Endothelial cell of umbilical vein (primary cell): ENCODE data around the gene LILRA5. TPM values are rescaled to one million over a fixed set of nuclear protein-coding genes. Genes with fewer than 3 reads are reported as not detected.

Experiments
- BruUV-seq: library from RNA; stranded (reverse); fragments of 400-500 nt; replicated peaks from 2 replicates; lab custom pipeline; 2021; lab: Mats Ljungman, UMichigan
- CTCF ChIA-PET: fragments of 300-600, 350-600 bp; sonication (Branson Sonifier 250); formaldehyde crosslinking; loops from one replicate; lab custom pipeline; 2021; ENCODE audit warnings: antibody characterized with exemption, inconsistent platforms; lab: Charles Lee
- POLR2A ChIA-PET: fragments of 300-600, 350-600 bp; sonication (Branson Sonifier 250); formaldehyde crosslinking; loops from one replicate; lab custom pipeline; 2021; ENCODE audit warnings: antibody characterized with exemption, inconsistent platforms; lab: Charles Lee
- DNase-seq: peaks from one replicate; pipeline ENCODE4 v3.0.0-alpha.2; 2011; ENCODE audit warnings: low read depth, low spot score
- FAIRE-seq: peaks from 2 replicates; lab custom pipeline; 2011; peaks lifted over from hg19 to GRCh38; lab: Jason Lieb, UNC
- H2AFZ ChIP-seq: 2 replicates; pipeline ENCODE4 v1.6.0; 2012; ENCODE audit warnings: low read depth, low read length, control low read depth, inconsistent platforms
- H3K27ac ChIP-seq: 2 replicates; pipeline ENCODE4 v1.5.1; 2011; ENCODE audit warnings: low read depth, mild to moderate bottlenecking, control low read depth, low read length, moderate library complexity; ENCODE audit not compliant: insufficient read depth
- H3K27me3 ChIP-seq, 2 experiments: 2 replicates each; pipeline versions ENCODE4 v1.6.0 to v1.6.1; 2011; ENCODE audit warnings: low read length in 2 of 2, mixed read lengths in 1 of 2; ENCODE audit not compliant: control insufficient read depth in 2 of 2, insufficient read depth in 2 of 2
- H3K36me3 ChIP-seq, 2 experiments: 2 replicates in 1 of 2; 3 replicates in 1 of 2; pipeline ENCODE4 v1.5.1; 2011; ENCODE audit warnings: low read length in 2 of 2, mild to moderate bottlenecking in 1 of 2, moderate library complexity in 1 of 2; ENCODE audit not compliant: control insufficient read depth in 2 of 2, insufficient read depth in 2 of 2; ENCODE audit errors: extremely low read depth in 1 of 2
- H3K4me1 ChIP-seq: 3 replicates; pipeline ENCODE4 v1.5.1; 2011; ENCODE audit warnings: mild to moderate bottlenecking, low read length; ENCODE audit not compliant: control insufficient read depth, insufficient read depth; ENCODE audit errors: extremely low read depth
- H3K4me2 ChIP-seq: 2 replicates; pipeline ENCODE4 v1.6.1; 2011; ENCODE audit warnings: low read length, control low read depth, mixed read lengths; ENCODE audit not compliant: insufficient read depth
- H3K4me3 ChIP-seq, 3 experiments: fragments of 200-600 bp in 1 of 3; sonication (generic), shearing (Covaris generic) in 1 of 3; replicated peaks in 1 of 3; 2 replicates each; pipeline ENCODE4 v1.5.1; 2011 to 2016; ENCODE audit warnings: control low read depth in 3 of 3, low read length in 3 of 3, mild to moderate bottlenecking in 2 of 3, inconsistent platforms in 1 of 3, low read depth in 1 of 3, moderate library complexity in 1 of 3; ENCODE audit not compliant: insufficient read depth in 1 of 3
- H3K79me2 ChIP-seq: 2 replicates; pipeline ENCODE4 v1.6.0; 2012; ENCODE audit warnings: low read length, inconsistent platforms; ENCODE audit not compliant: control insufficient read depth, insufficient read depth
- H3K9ac ChIP-seq: replicated peaks from 2 replicates; pipeline ENCODE3; 2011; ENCODE audit warnings: low read length, control low read depth; ENCODE audit not compliant: insufficient read depth; ENCODE audit errors: extremely low read depth
- H3K9me1 ChIP-seq: replicated peaks from 3 replicates; pipeline ENCODE4 v1.6.0; 2011; ENCODE audit warnings: mild to moderate bottlenecking, low read length; ENCODE audit not compliant: control insufficient read depth, insufficient read depth; ENCODE audit errors: extremely low read depth
- H3K9me3 ChIP-seq: replicated peaks from 2 replicates; pipeline ENCODE4 v1.5.1; 2012; ENCODE audit warnings: low read length, inconsistent platforms; ENCODE audit not compliant: control insufficient read depth, insufficient read depth
- H4K20me1 ChIP-seq: replicated peaks from 2 replicates; pipeline ENCODE3; 2011; ENCODE audit warnings: mild to moderate bottlenecking, low read length; ENCODE audit not compliant: control insufficient read depth, insufficient read depth; ENCODE audit errors: extremely low read depth
- CTCF ChIP-seq, 2 donors: IDR thresholded peaks; 1 replicate in 1 of 2; 2 replicates in 1 of 2; pipeline ENCODE4 v1.5.1; 2011; ENCODE audit warnings: low read length in 2 of 2, mild to moderate bottlenecking in 2 of 2, moderate library complexity in 2 of 2, control low read depth in 1 of 2, inconsistent platforms in 1 of 2, low read depth in 1 of 2; ENCODE audit not compliant: insufficient read depth in 1 of 2; ENCODE audit errors: extremely low read depth in 1 of 2
- EZH2 ChIP-seq: IDR thresholded peaks from 2 replicates; pipeline ENCODE4 v1.6.1; 2012; ENCODE audit warnings: borderline replicate concordance, low read depth, mild to moderate bottlenecking, moderate library complexity, low read length, inconsistent platforms; ENCODE audit not compliant: severe bottlenecking
- FOS ChIP-seq: IDR thresholded peaks from 2 replicates; pipeline ENCODE4 v1.6.1; 2011; ENCODE audit warnings: mild to moderate bottlenecking, low read length, moderate library complexity, borderline replicate concordance; ENCODE audit not compliant: insufficient read depth
- GATA2 ChIP-seq: IDR thresholded peaks from 2 replicates; pipeline ENCODE4 v1.7.0; 2011; ENCODE audit warnings: low read depth, mild to moderate bottlenecking, moderate library complexity, mixed read lengths, low read length; ENCODE audit not compliant: insufficient read length, insufficient read depth
- JUN ChIP-seq: IDR thresholded peaks from 2 replicates; pipeline ENCODE4 v1.6.1; 2011; ENCODE audit warnings: borderline replicate concordance, low read depth; ENCODE audit not compliant: insufficient read length, insufficient read depth
- MAX ChIP-seq: IDR thresholded peaks from 2 replicates; pipeline ENCODE4 v1.6.1; 2011; ENCODE audit not compliant: insufficient read depth, insufficient read length
- POLR2A ChIP-seq: IDR thresholded peaks from 2 replicates; pipeline ENCODE4 v1.6.1; 2012; ENCODE audit warnings: low read depth, mild to moderate bottlenecking, control low read depth, low read length
- POLR2AphosphoS5 ChIP-seq: IDR thresholded peaks from 2 replicates; pipeline ENCODE4 v1.6.1; 2012; ENCODE audit warnings: low read depth, mild to moderate bottlenecking, control low read depth, low read length, moderate library complexity; ENCODE audit not compliant: insufficient read depth
- dilution Hi-C: fragments of 300-500 bp; cut with MboI; formaldehyde crosslinking; loops from one replicate; pipeline ENCODE4 v1.15.0; 2019; ENCODE audit warnings: low sequenced_read_pairs; ENCODE audit not compliant: extremely low pct_ligation_motif_present
- intact Hi-C: fragments of 100-400 bp; cut with micrococcal nuclease; formaldehyde crosslinking; loops from one replicate; pipeline ENCODE4 v1.10.0; 2022
- polyA plus RNA-seq, 4 experiments: library from polyadenylated mRNA; depleted of rRNA in 3 of 4; stranded (reverse) in 3 of 4; unstranded in 1 of 4; fragments of >200 nt; gene quantifications; 2 replicates each; pipeline versions ENCODE4 v1.2.1 to v1.2.3, GENCODE V29; 2011 to 2012; ENCODE audit warnings: missing spikeins in 1 of 4
- total RNA-seq: library from RNA; stranded (reverse); gene quantifications from 2 replicates; pipeline ENCODE4 v1.2.3, GENCODE V29; 2021

Gene LILRA5
- total and polyA plus RNA-seq, 2 donors (not counting 3 experiments of a cell fraction or from before 2014, with no cell fraction given): not detected

GRCh38 chr19:54299126-54299498, 13.9 kb downstream of the LILRA5 start:
- Histone ChIP-seq H3K4me3 (no peak overlapping the region), H3K36me3 (no peaks in the 10 kb centered on the region), H2AFZ (no peak overlapping the region), H3K9me1 (no peaks in the 10 kb centered on the region), H3K4me2 (no peak overlapping the region), H3K9ac (no peak overlapping the region), H3K4me1 (no peaks in the 10 kb centered on the region), H3K27me3 (no peaks in the 10 kb centered on the region), H3K79me2 (no peaks in the 10 kb centered on the region), H4K20me1 (no peaks in the 10 kb centered on the region), H3K9me3 (no peaks in the 10 kb centered on the region), H3K27ac (no peak overlapping the region)
- no TSS peak for BruUV-seq
- POLR2A ChIA-PET: no interaction called here
- CTCF ChIA-PET: no interaction called here
- intact Hi-C loops (loop anchor here (5.0 kb wide), 1 partner anchor 333 kb away; the partner anchor contains the start of gene LILRB1), dilution Hi-C loops (no loop called here)
- TF ChIP-seq GATA2 (no peak), EZH2 (no peak), JUN (no peak)
- no peak for FAIRE-seq
- DNase-seq: no peak

GRCh38 chr19:54298357-54299125, 14.4 kb downstream of the LILRA5 start:
- H3K4me3 ChIP-seq: no peak overlapping the region
- H3K9ac ChIP-seq: no peak overlapping the region
- no peak overlapping the region for H3K27ac ChIP-seq
- H2AFZ ChIP-seq: no peak overlapping the region
- ChIA-PET CTCF (interaction anchor here (1.3 to 1.8 kb wide), 2 partner anchors 9 to 33 kb away, joined by 4 to 5 read pairs; no protein-coding TSS in a partner anchor), POLR2A (no interaction called here)
- H3K9me3 ChIP-seq: no peaks in the 10 kb centered on the region
- H3K27me3 ChIP-seq: no peaks in the 10 kb centered on the region
- H3K36me3 ChIP-seq: no peaks in the 10 kb centered on the region
- dilution Hi-C loops: no loop called here
- DNase-seq (no peak), FAIRE-seq (no peak)
- H3K9me1 ChIP-seq: no peaks in the 10 kb centered on the region
- H4K20me1 ChIP-seq: no peaks in the 10 kb centered on the region
- TF ChIP-seq CTCF (IDR thresholded peaks at IDR 0.05; ENCODE audit: extremely low read depth in 1 of 2, insufficient read depth in 1 of 2, low read depth in 1 of 2, low read length in 2 of 2) (no peak), POLR2A (no peak), JUN (no peak), POLR2AphosphoS5 (no peak), EZH2 (no peak), MAX (no peak), GATA2 (no peak), FOS (no peak)
- intact Hi-C loops: loop anchor here (5.0 kb wide), 1 partner anchor 334 kb away; the partner anchor contains the start of gene LILRB1
- H3K4me1 ChIP-seq: no peaks in the 10 kb centered on the region
- no peak overlapping the region for H3K4me2 ChIP-seq
- no peaks in the 10 kb centered on the region for H3K79me2 ChIP-seq
- no TSS peak for BruUV-seq
